ENCODE data around the gene EIF4E2.

The EIF4E2 gene

DNA sequence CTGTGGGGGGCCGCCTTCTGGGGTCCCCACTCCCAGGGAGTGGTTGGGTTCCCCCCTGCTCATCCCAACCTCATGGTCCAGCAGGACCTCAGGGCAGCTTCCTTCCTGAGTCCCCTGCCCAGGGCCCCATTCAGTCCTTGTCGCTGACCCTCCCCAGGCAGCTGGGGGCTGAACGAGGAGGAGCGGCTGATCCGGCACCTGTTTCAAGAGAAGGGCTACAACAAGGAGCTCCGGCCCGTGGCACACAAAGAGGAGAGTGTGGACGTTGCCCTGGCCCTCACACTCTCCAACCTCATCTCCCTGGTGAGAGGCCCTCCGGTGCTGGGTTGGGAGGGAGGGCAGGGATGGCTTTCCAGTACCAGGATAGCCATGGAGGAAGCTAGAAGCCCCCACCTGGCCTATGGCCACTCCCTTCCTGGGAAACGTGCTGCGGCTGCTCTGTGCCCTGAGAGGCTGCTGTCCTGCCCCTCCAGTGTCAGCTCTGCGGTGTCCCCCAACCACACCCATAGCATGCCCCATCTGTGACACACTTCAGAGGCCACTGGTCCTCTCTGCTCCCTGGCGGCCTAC is 24.0 kb upstream of the EIF4E2 start:
- Histone ChIP-seq H3K14ac (ENCODE audit: low read length) (no peak overlapping the region), H2BK120ac (ENCODE audit: low read depth, low read length) (peak overlapping the region; percentile 91), H2AFZ (ENCODE audit: low read length) (no peak overlapping the region), H3K36me3 (replicated peaks in 1 of 2; ENCODE audit: control insufficient read depth in 2 of 2, insufficient read depth in 2 of 2, low read length in 2 of 2) (no peaks in the 10 kb centered on the region), H3K79me1 (ENCODE audit: low read depth, low read length) (peaks cover 2% of the 10 kb centered on the region), H3K4me1 (ENCODE audit: control insufficient read depth in 2 of 2, insufficient read depth in 1 of 2, low read depth in 1 of 2, low read length in 2 of 2) (peaks cover 6 to 10% of the 10 kb centered on the region in 2 donors), H3K27me3 (ENCODE audit: control insufficient read depth in 3 of 3, insufficient read depth in 3 of 3, low read depth in 1 of 3, low read length in 3 of 3) (peaks cover 17 to 53% (median 25%) of the 10 kb centered on the region in 3 experiments), H3K23ac (ENCODE audit: low read depth, low read length, poor library complexity) (peak overlapping the region; percentile 80), H3K4me3 (ENCODE audit: low read length in 2 of 2) (no peak overlapping the region), H3K9me3 (replicated peaks in 1 of 2; ENCODE audit: control insufficient read depth in 2 of 2, insufficient read depth in 1 of 2, low read depth in 1 of 2, low read length in 2 of 2) (no peaks in the 10 kb centered on the region), H3K9ac (ENCODE audit: low read depth, low read length, poor library complexity) (no peak overlapping the region), H2BK15ac (ENCODE audit: low read length) (peak overlapping the region; percentile 81), H3K4me2 (ENCODE audit: insufficient read depth, low read length, poor library complexity, severe bottlenecking) (peak overlapping the region; percentile 25), H2AK5ac (ENCODE audit: low read depth, low read length) (peak overlapping the region; percentile 99), H4K91ac (ENCODE audit: low read depth, low read length, poor library complexity) (no peak overlapping the region), H2BK12ac (ENCODE audit: low read length) (peak overlapping the region; percentile 90), H2BK5ac (ENCODE audit: low read length) (peak overlapping the region; percentile 53), H3K4ac (ENCODE audit: low read length) (peak overlapping the region; percentile 53), H4K8ac (ENCODE audit: low read depth, low read length) (peak overlapping the region; percentile 43), H3K18ac (ENCODE audit: low read length) (peak overlapping the region; percentile 59), H3K27ac (replicated peaks; ENCODE audit: low read length) (no peak overlapping the region)
- no CpG with 5 or more reads among the region's 13 CpGs for WGBS, 2 donors (ENCODE audit: extremely low coverage in 2 of 2, insufficient read length in 2 of 2, insufficient replicate concordance in 1 of 2)
- DNase-seq (ENCODE audit: low spot score), result no peak

DNA sequence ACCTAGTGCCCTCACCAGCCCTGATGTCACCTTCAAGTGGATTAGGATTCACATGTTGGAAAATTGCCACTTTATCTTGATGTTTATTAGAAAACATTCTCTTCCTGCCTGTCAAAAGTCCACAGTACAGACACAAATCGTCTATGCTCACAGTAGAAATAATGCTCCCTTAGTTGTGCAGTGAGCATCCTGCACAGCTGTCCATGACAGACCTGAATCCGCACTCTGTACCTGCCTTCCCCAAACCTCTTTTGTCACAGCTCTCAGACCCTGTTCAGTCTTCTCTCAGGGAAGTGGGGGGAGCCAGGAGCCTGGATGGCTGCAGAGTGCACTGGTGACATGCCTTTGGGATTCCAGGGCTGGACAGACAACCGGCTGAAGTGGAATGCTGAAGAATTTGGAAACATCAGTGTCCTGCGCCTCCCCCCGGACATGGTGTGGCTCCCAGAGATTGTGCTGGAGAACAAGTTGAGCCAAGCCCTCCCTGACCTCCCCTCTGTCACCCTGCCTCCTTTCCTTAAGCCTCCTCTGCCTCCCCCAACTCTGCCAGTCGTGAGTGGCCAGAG is 22.5 kb upstream of the EIF4E2 start:
- no CpG with 5 or more reads among the region's 6 CpGs for WGBS, 2 donors (ENCODE audit: extremely low coverage in 2 of 2, insufficient read length in 2 of 2, insufficient replicate concordance in 1 of 2)

DNA sequence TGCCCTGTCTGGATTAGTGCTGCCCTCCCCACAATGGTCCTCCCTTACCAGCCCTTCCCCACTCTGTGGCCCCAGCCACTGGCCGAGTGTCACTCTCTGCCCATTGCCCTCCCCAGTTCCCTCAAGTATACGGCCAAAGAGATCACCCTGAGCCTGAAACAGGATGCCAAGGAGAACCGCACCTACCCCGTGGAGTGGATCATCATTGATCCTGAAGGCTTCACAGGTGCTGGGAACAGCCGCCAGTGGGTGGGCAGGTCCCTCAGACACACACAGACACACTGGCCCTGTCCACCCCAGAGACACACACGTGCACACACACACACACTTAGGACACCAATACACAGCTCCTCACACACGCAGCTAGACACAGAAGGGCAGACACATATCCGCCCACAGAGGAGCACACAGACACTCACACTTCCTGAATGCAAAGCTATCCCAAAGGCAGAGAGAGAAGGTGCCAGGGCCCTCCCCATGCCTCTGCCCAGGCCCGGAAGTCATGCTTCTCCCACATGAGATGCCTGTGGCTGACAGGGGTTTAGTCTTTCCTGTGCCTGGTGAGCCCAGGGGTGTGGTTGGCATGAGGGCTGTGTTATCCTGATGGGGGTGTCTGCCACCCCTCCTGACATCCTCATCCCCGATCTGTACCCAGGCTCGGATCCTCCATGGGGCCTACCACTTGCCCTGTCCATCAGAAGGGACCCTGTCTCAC is 21.6 kb upstream of the EIF4E2 start:
- Histone ChIP-seq H2BK5ac (ENCODE audit: low read length) (no peak overlapping the region), H4K91ac (ENCODE audit: low read depth, low read length, poor library complexity) (peak overlapping the region; percentile 92), H3K23ac (ENCODE audit: low read depth, low read length, poor library complexity) (peak overlapping the region; percentile 43), H2BK120ac (ENCODE audit: low read depth, low read length) (peak overlapping the region; percentile 81), H2BK12ac (ENCODE audit: low read length) (peak overlapping the region; percentile 73), H2AFZ (ENCODE audit: low read length) (no peak overlapping the region), H3K4me1 (ENCODE audit: control insufficient read depth in 2 of 2, insufficient read depth in 1 of 2, low read depth in 1 of 2, low read length in 2 of 2) (peaks cover 2 to 8% of the 10 kb centered on the region in 2 donors), H3K9ac (ENCODE audit: low read depth, low read length, poor library complexity) (no peak overlapping the region), H3K18ac (ENCODE audit: low read length) (peak overlapping the region; percentile 28), H3K4me2 (ENCODE audit: insufficient read depth, low read length, poor library complexity, severe bottlenecking) (no peak overlapping the region), H3K36me3 (replicated peaks in 1 of 2; ENCODE audit: control insufficient read depth in 2 of 2, insufficient read depth in 2 of 2, low read length in 2 of 2) (no peaks in the 10 kb centered on the region), H3K79me1 (ENCODE audit: low read depth, low read length) (peaks cover 2% of the 10 kb centered on the region), H3K4me3 (ENCODE audit: low read length in 2 of 2) (no peak overlapping the region), H3K27me3 (ENCODE audit: control insufficient read depth in 3 of 3, insufficient read depth in 3 of 3, low read depth in 1 of 3, low read length in 3 of 3) (peaks cover under 1 to 31% (median 3%) of the 10 kb centered on the region in 3 experiments), H3K9me3 (replicated peaks in 1 of 2; ENCODE audit: control insufficient read depth in 2 of 2, insufficient read depth in 1 of 2, low read depth in 1 of 2, low read length in 2 of 2) (no peaks in the 10 kb centered on the region), H3K4ac (ENCODE audit: low read length) (no peak overlapping the region), H2BK15ac (ENCODE audit: low read length) (peak overlapping the region; percentile 45), H3K27ac (replicated peaks; ENCODE audit: low read length) (no peak overlapping the region), H4K8ac (ENCODE audit: low read depth, low read length) (no peak overlapping the region), H2AK5ac (ENCODE audit: low read depth, low read length) (peak overlapping the region; percentile 81), H3K14ac (ENCODE audit: low read length) (peak overlapping the region; percentile 82)
- WGBS, 2 donors (ENCODE audit: extremely low coverage in 2 of 2, insufficient read length in 2 of 2, insufficient replicate concordance in 1 of 2), result no CpG with 5 or more reads among the region's 11 CpGs
- no peak for DNase-seq (ENCODE audit: low spot score)

More for the DNA sequence above, 22.5 kb upstream of the EIF4E2 start:
- Histone ChIP-seq H3K14ac (ENCODE audit: low read length) (no peak overlapping the region), H3K4me3 (ENCODE audit: low read length in 2 of 2) (no peak overlapping the region), H2BK15ac (ENCODE audit: low read length) (peak overlapping the region; percentile 45), H3K18ac (ENCODE audit: low read length) (peak overlapping the region; percentile 13), H3K27me3 (ENCODE audit: control insufficient read depth in 3 of 3, insufficient read depth in 3 of 3, low read depth in 1 of 3, low read length in 3 of 3) (peaks cover 10 to 40% (median 12%) of the 10 kb centered on the region in 3 experiments), H2AFZ (ENCODE audit: low read length) (no peak overlapping the region), H3K4ac (ENCODE audit: low read length) (peak overlapping the region; percentile 37), H2BK12ac (ENCODE audit: low read length) (no peak overlapping the region), H3K27ac (replicated peaks; ENCODE audit: low read length) (no peak overlapping the region), H3K79me1 (ENCODE audit: low read depth, low read length) (peaks cover 4% of the 10 kb centered on the region), H3K4me1 (ENCODE audit: control insufficient read depth in 2 of 2, insufficient read depth in 1 of 2, low read depth in 1 of 2, low read length in 2 of 2) (peaks cover 6 to 10% of the 10 kb centered on the region in 2 donors), H4K91ac (ENCODE audit: low read depth, low read length, poor library complexity) (no peak overlapping the region), H3K36me3 (replicated peaks in 1 of 2; ENCODE audit: control insufficient read depth in 2 of 2, insufficient read depth in 2 of 2, low read length in 2 of 2) (no peaks in the 10 kb centered on the region), H3K4me2 (ENCODE audit: insufficient read depth, low read length, poor library complexity, severe bottlenecking) (no peak overlapping the region), H2AK5ac (ENCODE audit: low read depth, low read length) (peak overlapping the region; percentile 81), H4K8ac (ENCODE audit: low read depth, low read length) (peak overlapping the region; percentile 43), H2BK120ac (ENCODE audit: low read depth, low read length) (peak overlapping the region; percentile 81), H2BK5ac (ENCODE audit: low read length) (no peak overlapping the region), H3K23ac (ENCODE audit: low read depth, low read length, poor library complexity) (no peak overlapping the region), H3K9me3 (replicated peaks in 1 of 2; ENCODE audit: control insufficient read depth in 2 of 2, insufficient read depth in 1 of 2, low read depth in 1 of 2, low read length in 2 of 2) (no peaks in the 10 kb centered on the region), H3K9ac (ENCODE audit: low read depth, low read length, poor library complexity) (no peak overlapping the region)
- DNase-seq (ENCODE audit: low spot score), result no peak
